T-helper 2 cell (primary cell): ENCODE results near the gene NTM.

Experiments
- DNase-seq, 5 experiments: peaks; one replicate each; pipeline versions ENCODE4 v3.0.0 to v3.0.0-alpha.2; 2012 to 2022

Gene NTM

GRCh38 chr11:131802440-131803115 is 432.2 kb downstream of the NTM start:
- DNase-seq = no peak

GRCh38 chr11:131807876-131808275 is 437.5 kb downstream of the NTM start:
- no peak for DNase-seq

GRCh38 chr11:131808470-131808869 is 438.1 kb downstream of the NTM start:
- no peak for DNase-seq

GRCh38 chr11:131809203-131809918 is 438.9 kb downstream of the NTM start:
- no peak for DNase-seq

- no peak for DNase-seq
Measured at GRCh38 chr11:131810541-131810940, 440.1 kb downstream of the NTM start.

GRCh38 chr11:131811383-131811782 is 441.0 kb downstream of the NTM start:
- no peak for DNase-seq

GRCh38 chr11:131814108-131814507 is 443.7 kb downstream of the NTM start:
- no peak for DNase-seq

- DNase-seq = no peak
Measured at GRCh38 chr11:131815590-131815989, 445.2 kb downstream of the NTM start.

GRCh38 chr11:131816051-131816450 is 445.6 kb downstream of the NTM start:
- DNase-seq = no peak

- DNase-seq = no peak
Measured at GRCh38 chr11:131817687-131818188, 447.3 kb downstream of the NTM start.

GRCh38 chr11:131819865-131820264 is 449.4 kb downstream of the NTM start:
- no peak for DNase-seq

- DNase-seq = no peak
Measured at GRCh38 chr11:131822506-131822905, 452.1 kb downstream of the NTM start.

GRCh38 chr11:131823772-131824171 is 453.4 kb downstream of the NTM start:
- DNase-seq = no peak

- no peak for DNase-seq
Measured at GRCh38 chr11:131824771-131825170, 454.4 kb downstream of the NTM start.

GRCh38 chr11:131827430-131827829 is 457.0 kb downstream of the NTM start:
- DNase-seq = no peak

- DNase-seq = no peak
Measured at GRCh38 chr11:131829725-131830124, 459.3 kb downstream of the NTM start.

- DNase-seq = no peak
Measured at GRCh38 chr11:131832079-131832478, 461.7 kb downstream of the NTM start.

- no peak for DNase-seq
Measured at GRCh38 chr11:131833366-131833765, 463.0 kb downstream of the NTM start.

GRCh38 chr11:131837562-131837961 is 467.1 kb downstream of the NTM start:
- DNase-seq = no peak

- DNase-seq = no peak
Measured at GRCh38 chr11:131838016-131838415, 467.6 kb downstream of the NTM start.

- DNase-seq = no peak
Measured at GRCh38 chr11:131839326-131839725, 468.9 kb downstream of the NTM start.

GRCh38 chr11:131840545-131840944 is 470.1 kb downstream of the NTM start:
- no peak for DNase-seq

- no peak for DNase-seq
Measured at GRCh38 chr11:131841028-131841427, 470.6 kb downstream of the NTM start.

GRCh38 chr11:131841925-131842635 is 471.7 kb downstream of the NTM start:
- DNase-seq = no peak
